ENCODE measurements around the gene UPP2. TPM values are rescaled to one million over a fixed set of nuclear protein-coding genes. Genes with fewer than 3 reads are reported as not detected.

The UPP2 gene
- total RNA-seq, 1 experiment from 2014 or later = not detected

DNA sequence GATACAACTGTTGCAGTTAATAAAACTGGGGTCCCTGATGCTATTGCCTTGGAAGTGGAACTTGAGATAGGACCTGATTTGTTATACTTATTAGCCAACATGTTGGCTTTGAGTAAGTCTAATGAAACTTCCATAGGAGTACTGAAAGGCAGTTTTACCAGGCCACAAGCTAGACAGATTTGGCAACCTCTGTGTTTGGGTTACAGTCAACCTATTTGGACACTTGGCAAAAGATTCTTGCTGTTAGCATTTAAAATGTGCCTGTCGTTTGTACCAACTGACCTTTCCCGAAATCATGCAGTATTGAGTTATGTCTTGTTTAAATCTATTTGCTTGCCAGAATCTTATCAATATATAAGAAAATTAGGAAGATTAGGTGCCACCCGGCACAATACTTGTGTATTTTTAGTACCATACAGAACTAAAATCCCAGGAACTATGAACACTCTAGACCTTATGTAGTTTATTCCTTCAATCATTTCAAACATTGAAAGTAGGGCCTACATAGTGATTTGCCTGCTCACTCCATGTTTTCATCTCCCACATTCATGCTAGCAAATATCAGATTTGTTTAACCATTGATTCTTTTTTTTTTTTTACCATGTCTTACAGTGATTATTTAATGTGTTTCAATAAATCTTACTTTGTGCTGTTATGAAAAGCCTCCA is 35.5 kb upstream of the UPP2 start:
- ATAC-seq (no peak), DNase-seq (ENCODE audit: low spot score) (no peak)
- ChIA-PET CTCF (no interaction called here), POLR2A (no interaction called here)
- Mint-ChIP-seq H3K4me1 (peaks cover 6% of the 10 kb centered on the region; the same call in 1 of the 2 replicates), H3K9me3 (peaks cover 15% of the 10 kb centered on the region), H3K4me3 (no peak overlapping the region), H3K36me3 (no peaks in the 10 kb centered on the region), H3K27me3 (ENCODE audit: low read depth) (peaks cover 4% of the 10 kb centered on the region; the same call in 1 of the 2 replicates), H3K27ac (no peak overlapping the region)
- TF ChIP-seq, protein P1, sequence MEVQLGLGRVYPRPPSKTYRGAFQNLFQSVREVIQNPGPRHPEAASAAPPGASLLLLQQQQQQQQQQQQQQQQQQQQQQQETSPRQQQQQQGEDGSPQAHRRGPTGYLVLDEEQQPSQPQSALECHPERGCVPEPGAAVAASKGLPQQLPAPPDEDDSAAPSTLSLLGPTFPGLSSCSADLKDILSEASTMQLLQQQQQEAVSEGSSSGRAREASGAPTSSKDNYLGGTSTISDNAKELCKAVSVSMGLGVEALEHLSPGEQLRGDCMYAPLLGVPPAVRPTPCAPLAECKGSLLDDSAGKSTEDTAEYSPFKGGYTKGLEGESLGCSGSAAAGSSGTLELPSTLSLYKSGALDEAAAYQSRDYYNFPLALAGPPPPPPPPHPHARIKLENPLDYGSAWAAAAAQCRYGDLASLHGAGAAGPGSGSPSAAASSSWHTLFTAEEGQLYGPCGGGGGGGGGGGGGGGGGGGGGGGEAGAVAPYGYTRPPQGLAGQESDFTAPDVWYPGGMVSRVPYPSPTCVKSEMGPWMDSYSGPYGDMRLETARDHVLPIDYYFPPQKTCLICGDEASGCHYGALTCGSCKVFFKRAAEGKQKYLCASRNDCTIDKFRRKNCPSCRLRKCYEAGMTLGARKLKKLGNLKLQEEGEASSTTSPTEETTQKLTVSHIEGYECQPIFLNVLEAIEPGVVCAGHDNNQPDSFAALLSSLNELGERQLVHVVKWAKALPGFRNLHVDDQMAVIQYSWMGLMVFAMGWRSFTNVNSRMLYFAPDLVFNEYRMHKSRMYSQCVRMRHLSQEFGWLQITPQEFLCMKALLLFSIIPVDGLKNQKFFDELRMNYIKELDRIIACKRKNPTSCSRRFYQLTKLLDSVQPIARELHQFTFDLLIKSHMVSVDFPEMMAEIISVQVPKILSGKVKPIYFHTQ (CRISPR knock-in tag; IDR thresholded peaks at IDR 0.05) = no peak
- TF ChIP-seq, protein P2, sequence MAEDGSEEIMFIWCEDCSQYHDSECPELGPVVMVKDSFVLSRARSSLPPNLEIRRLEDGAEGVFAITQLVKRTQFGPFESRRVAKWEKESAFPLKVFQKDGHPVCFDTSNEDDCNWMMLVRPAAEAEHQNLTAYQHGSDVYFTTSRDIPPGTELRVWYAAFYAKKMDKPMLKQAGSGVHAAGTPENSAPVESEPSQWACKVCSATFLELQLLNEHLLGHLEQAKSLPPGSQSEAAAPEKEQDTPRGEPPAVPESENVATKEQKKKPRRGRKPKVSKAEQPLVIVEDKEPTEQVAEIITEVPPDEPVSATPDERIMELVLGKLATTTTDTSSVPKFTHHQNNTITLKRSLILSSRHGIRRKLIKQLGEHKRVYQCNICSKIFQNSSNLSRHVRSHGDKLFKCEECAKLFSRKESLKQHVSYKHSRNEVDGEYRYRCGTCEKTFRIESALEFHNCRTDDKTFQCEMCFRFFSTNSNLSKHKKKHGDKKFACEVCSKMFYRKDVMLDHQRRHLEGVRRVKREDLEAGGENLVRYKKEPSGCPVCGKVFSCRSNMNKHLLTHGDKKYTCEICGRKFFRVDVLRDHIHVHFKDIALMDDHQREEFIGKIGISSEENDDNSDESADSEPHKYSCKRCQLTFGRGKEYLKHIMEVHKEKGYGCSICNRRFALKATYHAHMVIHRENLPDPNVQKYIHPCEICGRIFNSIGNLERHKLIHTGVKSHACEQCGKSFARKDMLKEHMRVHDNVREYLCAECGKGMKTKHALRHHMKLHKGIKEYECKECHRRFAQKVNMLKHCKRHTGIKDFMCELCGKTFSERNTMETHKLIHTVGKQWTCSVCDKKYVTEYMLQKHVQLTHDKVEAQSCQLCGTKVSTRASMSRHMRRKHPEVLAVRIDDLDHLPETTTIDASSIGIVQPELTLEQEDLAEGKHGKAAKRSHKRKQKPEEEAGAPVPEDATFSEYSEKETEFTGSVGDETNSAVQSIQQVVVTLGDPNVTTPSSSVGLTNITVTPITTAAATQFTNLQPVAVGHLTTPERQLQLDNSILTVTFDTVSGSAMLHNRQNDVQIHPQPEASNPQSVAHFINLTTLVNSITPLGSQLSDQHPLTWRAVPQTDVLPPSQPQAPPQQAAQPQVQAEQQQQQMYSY (CRISPR knock-in tag; IDR thresholded peaks at IDR 0.05) = no peak
- TF ChIP-seq JUN (CRISPR knock-in tag; IDR thresholded peaks at IDR 0.05) (no peak), EMX1 (CRISPR knock-in tag; IDR thresholded peaks at IDR 0.05) (no peak), IRF2 (CRISPR knock-in tag; IDR thresholded peaks at IDR 0.05; ENCODE audit: borderline replicate concordance, low read depth) (no peak), RORB (CRISPR knock-in tag; IDR thresholded peaks at IDR 0.05) (no peak), ESRRA (CRISPR knock-in tag; IDR thresholded peaks at IDR 0.05; ENCODE audit: borderline replicate concordance) (no peak), ZNF416 (CRISPR knock-in tag; IDR thresholded peaks at IDR 0.05) (no peak), CREB1 (CRISPR knock-in tag; IDR thresholded peaks at IDR 0.05) (no peak), PRRX2 (CRISPR knock-in tag; IDR thresholded peaks at IDR 0.05) (no peak)
- TF ChIP-seq, protein P3, sequence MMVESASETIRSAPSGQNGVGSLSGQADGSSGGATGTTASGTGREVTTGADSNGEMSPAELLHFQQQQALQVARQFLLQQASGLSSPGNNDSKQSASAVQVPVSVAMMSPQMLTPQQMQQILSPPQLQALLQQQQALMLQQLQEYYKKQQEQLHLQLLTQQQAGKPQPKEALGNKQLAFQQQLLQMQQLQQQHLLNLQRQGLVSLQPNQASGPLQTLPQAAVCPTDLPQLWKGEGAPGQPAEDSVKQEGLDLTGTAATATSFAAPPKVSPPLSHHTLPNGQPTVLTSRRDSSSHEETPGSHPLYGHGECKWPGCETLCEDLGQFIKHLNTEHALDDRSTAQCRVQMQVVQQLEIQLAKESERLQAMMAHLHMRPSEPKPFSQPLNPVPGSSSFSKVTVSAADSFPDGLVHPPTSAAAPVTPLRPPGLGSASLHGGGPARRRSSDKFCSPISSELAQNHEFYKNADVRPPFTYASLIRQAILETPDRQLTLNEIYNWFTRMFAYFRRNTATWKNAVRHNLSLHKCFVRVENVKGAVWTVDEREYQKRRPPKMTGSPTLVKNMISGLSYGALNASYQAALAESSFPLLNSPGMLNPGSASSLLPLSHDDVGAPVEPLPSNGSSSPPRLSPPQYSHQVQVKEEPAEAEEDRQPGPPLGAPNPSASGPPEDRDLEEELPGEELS (CRISPR knock-in tag; IDR thresholded peaks at IDR 0.05) = no peak
- TF ChIP-seq, protein P4, sequence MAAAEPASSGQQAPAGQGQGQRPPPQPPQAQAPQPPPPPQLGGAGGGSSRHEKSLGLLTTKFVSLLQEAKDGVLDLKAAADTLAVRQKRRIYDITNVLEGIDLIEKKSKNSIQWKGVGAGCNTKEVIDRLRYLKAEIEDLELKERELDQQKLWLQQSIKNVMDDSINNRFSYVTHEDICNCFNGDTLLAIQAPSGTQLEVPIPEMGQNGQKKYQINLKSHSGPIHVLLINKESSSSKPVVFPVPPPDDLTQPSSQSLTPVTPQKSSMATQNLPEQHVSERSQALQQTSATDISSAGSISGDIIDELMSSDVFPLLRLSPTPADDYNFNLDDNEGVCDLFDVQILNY (CRISPR knock-in tag; IDR thresholded peaks at IDR 0.05) = no peak
- TF ChIP-seq, protein P5, sequence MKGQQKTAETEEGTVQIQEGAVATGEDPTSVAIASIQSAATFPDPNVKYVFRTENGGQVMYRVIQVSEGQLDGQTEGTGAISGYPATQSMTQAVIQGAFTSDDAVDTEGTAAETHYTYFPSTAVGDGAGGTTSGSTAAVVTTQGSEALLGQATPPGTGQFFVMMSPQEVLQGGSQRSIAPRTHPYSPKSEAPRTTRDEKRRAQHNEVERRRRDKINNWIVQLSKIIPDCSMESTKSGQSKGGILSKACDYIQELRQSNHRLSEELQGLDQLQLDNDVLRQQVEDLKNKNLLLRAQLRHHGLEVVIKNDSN (CRISPR knock-in tag; IDR thresholded peaks at IDR 0.05) = no peak

DNA sequence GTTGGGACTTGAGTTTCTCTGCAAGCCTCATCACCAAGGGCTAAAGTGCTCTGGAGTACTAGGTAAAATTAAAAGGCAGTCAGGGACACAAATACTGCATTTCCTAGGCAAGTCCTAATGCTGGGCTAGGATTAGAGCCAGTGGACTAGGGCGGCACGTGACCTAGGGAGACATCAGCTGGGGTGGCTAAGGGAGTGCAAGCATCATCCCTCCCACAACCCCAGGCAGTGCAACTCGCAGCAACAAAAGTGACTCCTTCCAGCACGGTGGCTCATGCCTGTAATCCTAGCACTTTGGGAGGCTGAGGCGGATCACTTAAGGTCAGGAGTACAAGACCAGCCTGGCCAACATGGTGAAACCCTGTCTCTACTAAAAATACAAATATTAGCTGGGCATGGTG is 30.7 kb upstream of the UPP2 start:
- H3K4me1 Mint-ChIP-seq = peaks cover 6% of the 10 kb centered on the region; the same call in 1 of the 2 replicates
- CTCF ChIA-PET = no interaction called here
- no peak for DNase-seq (ENCODE audit: low spot score)
- H3K27me3 Mint-ChIP-seq (ENCODE audit: low read depth) = no peaks in the 10 kb centered on the region; the same call in 1 of the 2 replicates
- H3K4me3 Mint-ChIP-seq = no peak overlapping the region
- no peak for ATAC-seq
- POLR2A ChIA-PET = no interaction called here
- H3K36me3 Mint-ChIP-seq = no peaks in the 10 kb centered on the region
- peaks cover 3% of the 10 kb centered on the region for H3K9me3 Mint-ChIP-seq
- H3K27ac Mint-ChIP-seq = no peak overlapping the region
- TF ChIP-seq TP53 (CRISPR knock-in tag; IDR thresholded peaks at IDR 0.05) (no peak), ETV6 (CRISPR knock-in tag; IDR thresholded peaks at IDR 0.05) (no peak), FOXJ3 (CRISPR knock-in tag; IDR thresholded peaks at IDR 0.05; ENCODE audit: borderline replicate concordance) (no peak), EMX1 (CRISPR knock-in tag; IDR thresholded peaks at IDR 0.05) (no peak)
- TF ChIP-seq, protein P6, sequence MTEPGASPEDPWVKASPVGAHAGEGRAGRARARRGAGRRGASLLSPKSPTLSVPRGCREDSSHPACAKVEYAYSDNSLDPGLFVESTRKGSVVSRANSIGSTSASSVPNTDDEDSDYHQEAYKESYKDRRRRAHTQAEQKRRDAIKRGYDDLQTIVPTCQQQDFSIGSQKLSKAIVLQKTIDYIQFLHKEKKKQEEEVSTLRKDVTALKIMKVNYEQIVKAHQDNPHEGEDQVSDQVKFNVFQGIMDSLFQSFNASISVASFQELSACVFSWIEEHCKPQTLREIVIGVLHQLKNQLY (CRISPR knock-in tag; IDR thresholded peaks at IDR 0.05) = no peak
- TF ChIP-seq, protein P7, sequence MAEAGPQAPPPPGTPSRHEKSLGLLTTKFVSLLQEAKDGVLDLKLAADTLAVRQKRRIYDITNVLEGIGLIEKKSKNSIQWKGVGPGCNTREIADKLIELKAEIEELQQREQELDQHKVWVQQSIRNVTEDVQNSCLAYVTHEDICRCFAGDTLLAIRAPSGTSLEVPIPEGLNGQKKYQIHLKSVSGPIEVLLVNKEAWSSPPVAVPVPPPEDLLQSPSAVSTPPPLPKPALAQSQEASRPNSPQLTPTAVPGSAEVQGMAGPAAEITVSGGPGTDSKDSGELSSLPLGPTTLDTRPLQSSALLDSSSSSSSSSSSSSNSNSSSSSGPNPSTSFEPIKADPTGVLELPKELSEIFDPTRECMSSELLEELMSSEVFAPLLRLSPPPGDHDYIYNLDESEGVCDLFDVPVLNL (CRISPR knock-in tag; IDR thresholded peaks at IDR 0.05; ENCODE audit: borderline replicate concordance, low read depth) = no peak
- TF ChIP-seq, protein P1 (CRISPR knock-in tag; IDR thresholded peaks at IDR 0.05) = no peak
- TF ChIP-seq, protein P8, sequence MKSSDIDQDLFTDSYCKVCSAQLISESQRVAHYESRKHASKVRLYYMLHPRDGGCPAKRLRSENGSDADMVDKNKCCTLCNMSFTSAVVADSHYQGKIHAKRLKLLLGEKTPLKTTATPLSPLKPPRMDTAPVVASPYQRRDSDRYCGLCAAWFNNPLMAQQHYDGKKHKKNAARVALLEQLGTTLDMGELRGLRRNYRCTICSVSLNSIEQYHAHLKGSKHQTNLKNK (CRISPR knock-in tag; IDR thresholded peaks at IDR 0.05) = no peak

Measured in WTC11 (cell line).